WTC11 (cell line): Measurements from ENCODE around the gene ENO2. TPM values are rescaled to one million over a fixed set of nuclear protein-coding genes. Genes with fewer than 3 reads are reported as not detected.

Experiments
- ATAC-seq: fragments of 200-7000 bp; cut with Tn5 transposase; 2 replicates; pipeline ENCODE4 v1.10.0; 2021; ENCODE audit warnings: mild to moderate bottlenecking, moderate library complexity
- CTCF ChIA-PET: fragments of 300-600 bp; sonication (Branson Sonifier 250); formaldehyde crosslinking; loops from one replicate; lab custom pipeline; 2021; ENCODE audit warnings: antibody characterized with exemption; lab: Charles Lee
- POLR2A ChIA-PET: fragments of 350-600 bp; sonication (Branson Sonifier 250); formaldehyde crosslinking; loops from one replicate; lab custom pipeline; 2021; ENCODE audit warnings: antibody characterized with exemption; lab: Charles Lee
- DNase-seq: peaks from one replicate; pipeline ENCODE4 v3.0.0; 2021; ENCODE audit warnings: low spot score
- H3K27ac Mint-ChIP-seq: 2 replicates; pipeline ENCODE4 v1.8.0; 2021; ENCODE audit warnings: mixed read lengths
- H3K27me3 Mint-ChIP-seq: 2 replicates; pipeline ENCODE4 v1.8.0; 2021; ENCODE audit warnings: low read depth, mild to moderate bottlenecking, moderate library complexity, mixed read lengths
- H3K36me3 Mint-ChIP-seq: 2 replicates; pipeline ENCODE4 v1.8.0; 2021; ENCODE audit warnings: mixed read lengths
- H3K4me1 Mint-ChIP-seq: 2 replicates; pipeline ENCODE4 v1.8.0; 2022; ENCODE audit warnings: mixed read lengths
- H3K4me3 Mint-ChIP-seq: 2 replicates; pipeline ENCODE4 v1.8.0; 2021; ENCODE audit warnings: mild to moderate bottlenecking, moderate library complexity, mixed read lengths
- H3K9me3 Mint-ChIP-seq: 2 replicates; pipeline ENCODE4 v1.8.0; 2021; ENCODE audit warnings: mixed read lengths
- EMX1 ChIP-seq: fragments of 250-450 bp; sonication (Bioruptor Pico); IDR thresholded peaks from 2 replicates; pipeline ENCODE4 v1.8.0; 2021; ENCODE audit warnings: mild to moderate bottlenecking
- HMGA2 ChIP-seq: fragments of 250-450 bp; sonication (Bioruptor Pico); IDR thresholded peaks from 2 replicates; pipeline ENCODE4 v1.4.0; 2021; ENCODE audit warnings: mild to moderate bottlenecking, moderate library complexity
- total RNA-seq: library from RNA; stranded (reverse); gene quantifications from 3 replicates; pipeline ENCODE4 v1.2.3, GENCODE V29; 2021
- TF ChIP-seq, protein P1 (sequence below): fragments of 250-450 bp; sonication (Bioruptor Pico); IDR thresholded peaks from 2 replicates; pipeline ENCODE4 v2.1.2; 2022; ENCODE audit warnings: mild to moderate bottlenecking, moderate library complexity
- TF ChIP-seq, protein P2 (sequence below): sonication (generic); formaldehyde crosslinking; IDR thresholded peaks from 2 replicates; pipeline ENCODE4 v1.8.1; 2022; ENCODE audit warnings: low read depth, mild to moderate bottlenecking, moderate library complexity, missing genetic modification reagents, borderline replicate concordance
- TF ChIP-seq, protein P3 (sequence below): sonication (generic); formaldehyde crosslinking; IDR thresholded peaks from 2 replicates; pipeline ENCODE4 v1.8.1; 2023; ENCODE audit warnings: mild to moderate bottlenecking, missing genetic modification reagents, moderate library complexity
- TF ChIP-seq, protein P4 (sequence below): fragments of 250-450 bp; sonication (Bioruptor Pico); IDR thresholded peaks from 2 replicates; pipeline ENCODE4 v1.9.0; 2021; ENCODE audit warnings: mild to moderate bottlenecking, borderline replicate concordance
- TF ChIP-seq, protein P5 (sequence below): sonication (generic); formaldehyde crosslinking; conservative IDR thresholded peaks from 2 replicates; pipeline ENCODE4 v1.8.1; 2022; ENCODE audit warnings: mild to moderate bottlenecking, missing genetic modification reagents
- TF ChIP-seq, protein P6 (sequence below): sonication (generic); formaldehyde crosslinking; IDR thresholded peaks from 2 replicates; pipeline ENCODE4 v1.8.1; 2023; ENCODE audit warnings: mild to moderate bottlenecking, missing genetic modification reagents, moderate library complexity
- TF ChIP-seq, protein P7 (sequence below): sonication (generic); formaldehyde crosslinking; IDR thresholded peaks from 2 replicates; pipeline ENCODE4 v1.8.0; 2022; ENCODE audit warnings: mild to moderate bottlenecking, missing genetic modification reagents

Gene ENO2
- total RNA-seq, 1 experiment from 2014 or later: 118 TPM

DNA sequence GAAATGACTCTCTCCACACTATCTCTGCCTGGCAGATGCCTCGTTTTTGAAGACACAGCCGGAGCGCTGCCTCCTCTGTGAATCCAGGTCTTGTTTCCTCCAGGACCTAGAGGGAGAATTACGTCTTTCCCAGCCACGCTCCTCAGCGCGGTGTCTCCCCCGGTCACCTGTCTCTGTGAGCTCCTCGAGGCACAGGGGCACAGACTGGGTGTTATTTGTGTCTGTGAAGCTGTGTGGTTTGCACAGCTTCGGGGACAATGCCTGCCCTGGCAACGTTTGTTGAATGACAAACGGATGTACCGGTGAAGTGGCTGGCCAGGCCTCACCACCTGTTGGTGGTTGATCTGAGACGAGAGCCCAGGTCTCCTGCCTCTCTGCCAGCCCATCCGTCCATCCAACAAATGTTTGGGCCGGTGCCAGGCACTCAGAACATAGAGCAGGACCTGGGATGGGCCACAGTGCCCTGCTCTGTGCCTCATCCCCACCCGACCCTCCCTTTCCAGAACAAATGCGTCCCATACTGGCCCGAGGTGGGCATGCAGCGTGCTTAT lies 42.8 kb downstream of the ENO2 start:
- Mint-ChIP-seq H3K4me3 (no peak overlapping the region), H3K27ac (peak overlapping the region; percentile 46; the same call in 1 of the 2 replicates), H3K9me3 (no peaks in the 10 kb centered on the region), H3K4me1 (peaks cover 41% of the 10 kb centered on the region), H3K36me3 (no peaks in the 10 kb centered on the region), H3K27me3 (no peaks in the 10 kb centered on the region)
- ATAC-seq: no peak
- ChIA-PET CTCF (interaction anchor here (1.0 to 9.7 kb wide), 2 partner anchors 12 to 13 kb away, joined by 3 to 296 read pairs; partner anchors contain the start of genes C12orf57 and RNU7-1), POLR2A (interaction anchor here (0.6 to 2.6 kb wide), 3 partner anchors 11 to 235 kb away, joined by 8 to 13 read pairs (median 11); partner anchors contain the start of genes C12orf57 and RNU7-1)
- DNase-seq: no peak
- TF ChIP-seq, protein P1, sequence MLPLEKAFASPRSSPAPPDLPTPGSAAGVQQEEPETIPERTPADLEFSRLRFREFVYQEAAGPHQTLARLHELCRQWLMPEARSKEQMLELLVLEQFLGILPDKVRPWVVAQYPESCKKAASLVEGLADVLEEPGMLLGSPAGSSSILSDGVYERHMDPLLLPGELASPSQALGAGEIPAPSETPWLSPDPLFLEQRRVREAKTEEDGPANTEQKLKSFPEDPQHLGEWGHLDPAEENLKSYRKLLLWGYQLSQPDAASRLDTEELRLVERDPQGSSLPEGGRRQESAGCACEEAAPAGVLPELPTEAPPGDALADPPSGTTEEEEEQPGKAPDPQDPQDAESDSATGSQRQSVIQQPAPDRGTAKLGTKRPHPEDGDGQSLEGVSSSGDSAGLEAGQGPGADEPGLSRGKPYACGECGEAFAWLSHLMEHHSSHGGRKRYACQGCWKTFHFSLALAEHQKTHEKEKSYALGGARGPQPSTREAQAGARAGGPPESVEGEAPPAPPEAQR (CRISPR knock-in tag): no peak
- TF ChIP-seq HMGA2 (no peak), EMX1 (CRISPR knock-in tag) (no peak)
- TF ChIP-seq, protein P2, sequence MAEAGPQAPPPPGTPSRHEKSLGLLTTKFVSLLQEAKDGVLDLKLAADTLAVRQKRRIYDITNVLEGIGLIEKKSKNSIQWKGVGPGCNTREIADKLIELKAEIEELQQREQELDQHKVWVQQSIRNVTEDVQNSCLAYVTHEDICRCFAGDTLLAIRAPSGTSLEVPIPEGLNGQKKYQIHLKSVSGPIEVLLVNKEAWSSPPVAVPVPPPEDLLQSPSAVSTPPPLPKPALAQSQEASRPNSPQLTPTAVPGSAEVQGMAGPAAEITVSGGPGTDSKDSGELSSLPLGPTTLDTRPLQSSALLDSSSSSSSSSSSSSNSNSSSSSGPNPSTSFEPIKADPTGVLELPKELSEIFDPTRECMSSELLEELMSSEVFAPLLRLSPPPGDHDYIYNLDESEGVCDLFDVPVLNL (CRISPR knock-in tag): no peak
- TF ChIP-seq, protein P3, sequence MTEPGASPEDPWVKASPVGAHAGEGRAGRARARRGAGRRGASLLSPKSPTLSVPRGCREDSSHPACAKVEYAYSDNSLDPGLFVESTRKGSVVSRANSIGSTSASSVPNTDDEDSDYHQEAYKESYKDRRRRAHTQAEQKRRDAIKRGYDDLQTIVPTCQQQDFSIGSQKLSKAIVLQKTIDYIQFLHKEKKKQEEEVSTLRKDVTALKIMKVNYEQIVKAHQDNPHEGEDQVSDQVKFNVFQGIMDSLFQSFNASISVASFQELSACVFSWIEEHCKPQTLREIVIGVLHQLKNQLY (CRISPR knock-in tag): no peak
- TF ChIP-seq, protein P4, sequence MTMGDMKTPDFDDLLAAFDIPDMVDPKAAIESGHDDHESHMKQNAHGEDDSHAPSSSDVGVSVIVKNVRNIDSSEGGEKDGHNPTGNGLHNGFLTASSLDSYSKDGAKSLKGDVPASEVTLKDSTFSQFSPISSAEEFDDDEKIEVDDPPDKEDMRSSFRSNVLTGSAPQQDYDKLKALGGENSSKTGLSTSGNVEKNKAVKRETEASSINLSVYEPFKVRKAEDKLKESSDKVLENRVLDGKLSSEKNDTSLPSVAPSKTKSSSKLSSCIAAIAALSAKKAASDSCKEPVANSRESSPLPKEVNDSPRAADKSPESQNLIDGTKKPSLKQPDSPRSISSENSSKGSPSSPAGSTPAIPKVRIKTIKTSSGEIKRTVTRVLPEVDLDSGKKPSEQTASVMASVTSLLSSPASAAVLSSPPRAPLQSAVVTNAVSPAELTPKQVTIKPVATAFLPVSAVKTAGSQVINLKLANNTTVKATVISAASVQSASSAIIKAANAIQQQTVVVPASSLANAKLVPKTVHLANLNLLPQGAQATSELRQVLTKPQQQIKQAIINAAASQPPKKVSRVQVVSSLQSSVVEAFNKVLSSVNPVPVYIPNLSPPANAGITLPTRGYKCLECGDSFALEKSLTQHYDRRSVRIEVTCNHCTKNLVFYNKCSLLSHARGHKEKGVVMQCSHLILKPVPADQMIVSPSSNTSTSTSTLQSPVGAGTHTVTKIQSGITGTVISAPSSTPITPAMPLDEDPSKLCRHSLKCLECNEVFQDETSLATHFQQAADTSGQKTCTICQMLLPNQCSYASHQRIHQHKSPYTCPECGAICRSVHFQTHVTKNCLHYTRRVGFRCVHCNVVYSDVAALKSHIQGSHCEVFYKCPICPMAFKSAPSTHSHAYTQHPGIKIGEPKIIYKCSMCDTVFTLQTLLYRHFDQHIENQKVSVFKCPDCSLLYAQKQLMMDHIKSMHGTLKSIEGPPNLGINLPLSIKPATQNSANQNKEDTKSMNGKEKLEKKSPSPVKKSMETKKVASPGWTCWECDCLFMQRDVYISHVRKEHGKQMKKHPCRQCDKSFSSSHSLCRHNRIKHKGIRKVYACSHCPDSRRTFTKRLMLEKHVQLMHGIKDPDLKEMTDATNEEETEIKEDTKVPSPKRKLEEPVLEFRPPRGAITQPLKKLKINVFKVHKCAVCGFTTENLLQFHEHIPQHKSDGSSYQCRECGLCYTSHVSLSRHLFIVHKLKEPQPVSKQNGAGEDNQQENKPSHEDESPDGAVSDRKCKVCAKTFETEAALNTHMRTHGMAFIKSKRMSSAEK (CRISPR knock-in tag): no peak
- TF ChIP-seq, protein P5, sequence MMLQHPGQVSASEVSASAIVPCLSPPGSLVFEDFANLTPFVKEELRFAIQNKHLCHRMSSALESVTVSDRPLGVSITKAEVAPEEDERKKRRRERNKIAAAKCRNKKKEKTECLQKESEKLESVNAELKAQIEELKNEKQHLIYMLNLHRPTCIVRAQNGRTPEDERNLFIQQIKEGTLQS (CRISPR knock-in tag): no peak

DNA sequence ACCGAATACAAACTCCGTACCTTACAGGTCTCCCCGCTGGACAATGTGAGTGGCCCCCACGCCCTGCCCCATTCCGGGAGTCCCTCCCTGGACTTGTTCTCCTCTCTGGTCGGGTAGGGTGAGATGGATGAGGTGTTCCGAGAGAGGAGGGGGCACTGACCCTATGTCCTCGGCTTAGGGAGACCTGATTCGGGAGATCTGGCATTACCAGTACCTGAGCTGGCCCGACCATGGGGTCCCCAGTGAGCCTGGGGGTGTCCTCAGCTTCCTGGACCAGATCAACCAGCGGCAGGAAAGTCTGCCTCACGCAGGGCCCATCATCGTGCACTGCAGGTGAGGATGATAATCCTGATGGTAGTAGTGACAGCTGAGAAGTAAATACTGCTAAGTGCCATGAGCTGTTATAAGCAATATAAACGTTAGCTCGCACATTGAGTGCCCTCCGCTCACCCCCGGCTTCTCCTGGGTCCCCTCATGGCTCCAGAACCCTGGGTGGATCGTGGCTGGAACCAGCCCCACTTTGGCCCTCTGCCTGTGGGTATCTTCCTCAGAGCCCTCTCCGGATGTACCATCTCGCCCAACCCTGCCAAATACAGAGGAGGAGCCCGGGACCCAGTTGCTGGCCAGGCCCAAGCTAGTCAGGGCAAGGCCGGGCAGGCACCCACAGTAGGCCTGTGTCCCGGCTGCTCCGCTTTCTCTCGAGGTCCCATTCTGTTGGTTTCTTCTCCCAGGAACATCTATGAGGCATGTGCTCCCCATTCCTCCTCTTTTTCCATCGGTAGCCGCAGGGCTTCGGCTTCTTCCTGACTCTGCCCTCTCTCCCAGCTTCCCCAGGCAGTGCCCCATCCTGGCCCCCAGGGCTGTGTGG lies 43.6 kb downstream of the ENO2 start:
- POLR2A ChIA-PET: interaction anchor here (0.6 to 2.6 kb wide), 4 partner anchors 12 to 236 kb away, joined by 3 to 13 read pairs (median 10); partner anchors contain the start of genes C12orf57 and RNU7-1
- TF ChIP-seq, protein P4 (CRISPR knock-in tag): no peak
- TF ChIP-seq, protein P6, sequence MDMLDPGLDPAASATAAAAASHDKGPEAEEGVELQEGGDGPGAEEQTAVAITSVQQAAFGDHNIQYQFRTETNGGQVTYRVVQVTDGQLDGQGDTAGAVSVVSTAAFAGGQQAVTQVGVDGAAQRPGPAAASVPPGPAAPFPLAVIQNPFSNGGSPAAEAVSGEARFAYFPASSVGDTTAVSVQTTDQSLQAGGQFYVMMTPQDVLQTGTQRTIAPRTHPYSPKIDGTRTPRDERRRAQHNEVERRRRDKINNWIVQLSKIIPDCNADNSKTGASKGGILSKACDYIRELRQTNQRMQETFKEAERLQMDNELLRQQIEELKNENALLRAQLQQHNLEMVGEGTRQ (CRISPR knock-in tag): no peak
- TF ChIP-seq, protein P7, sequence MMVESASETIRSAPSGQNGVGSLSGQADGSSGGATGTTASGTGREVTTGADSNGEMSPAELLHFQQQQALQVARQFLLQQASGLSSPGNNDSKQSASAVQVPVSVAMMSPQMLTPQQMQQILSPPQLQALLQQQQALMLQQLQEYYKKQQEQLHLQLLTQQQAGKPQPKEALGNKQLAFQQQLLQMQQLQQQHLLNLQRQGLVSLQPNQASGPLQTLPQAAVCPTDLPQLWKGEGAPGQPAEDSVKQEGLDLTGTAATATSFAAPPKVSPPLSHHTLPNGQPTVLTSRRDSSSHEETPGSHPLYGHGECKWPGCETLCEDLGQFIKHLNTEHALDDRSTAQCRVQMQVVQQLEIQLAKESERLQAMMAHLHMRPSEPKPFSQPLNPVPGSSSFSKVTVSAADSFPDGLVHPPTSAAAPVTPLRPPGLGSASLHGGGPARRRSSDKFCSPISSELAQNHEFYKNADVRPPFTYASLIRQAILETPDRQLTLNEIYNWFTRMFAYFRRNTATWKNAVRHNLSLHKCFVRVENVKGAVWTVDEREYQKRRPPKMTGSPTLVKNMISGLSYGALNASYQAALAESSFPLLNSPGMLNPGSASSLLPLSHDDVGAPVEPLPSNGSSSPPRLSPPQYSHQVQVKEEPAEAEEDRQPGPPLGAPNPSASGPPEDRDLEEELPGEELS (CRISPR knock-in tag): no peak
- Mint-ChIP-seq H3K36me3 (no peaks in the 10 kb centered on the region), H3K9me3 (no peaks in the 10 kb centered on the region), H3K4me3 (no peak overlapping the region), H3K27me3 (no peaks in the 10 kb centered on the region), H3K27ac (peak overlapping the region; percentile 48; the same call in 1 of the 2 replicates), H3K4me1 (peaks cover 41% of the 10 kb centered on the region)
- ATAC-seq: no peak
- CTCF ChIA-PET: interaction anchor here (0.6 to 9.7 kb wide), 3 partner anchors 13 to 907 kb away, joined by 3 to 296 read pairs (median 4); partner anchors contain the start of genes C12orf57 and RNU7-1
- DNase-seq: no peak
